Lower leg skin (tissue), 4 donors: ENCODE results near the gene TRAK1. TPM values are rescaled to one million over a fixed set of nuclear protein-coding genes. Genes with fewer than 3 reads are reported as not detected.

Source experiments
- DNase-seq, 2 donors: peaks; one replicate each; pipeline ENCODE4 v3.0.0-alpha.2; 2019; ENCODE audit warnings: low spot score in 2 of 2
- H3K4me3 ChIP-seq: fragments of 200-600 bp; sonication (generic); 2 replicates; pipeline ENCODE4 v1.5.1; 2017; ENCODE audit warnings: mild to moderate bottlenecking, low read depth; ENCODE audit not compliant: poor library complexity, severe bottlenecking
- CTCF ChIP-seq, 3 donors: fragments of 450-650 bp; IDR thresholded peaks; one replicate each; pipeline ENCODE4 v1.5.1; 2016; ENCODE audit warnings: antibody characterized with exemption in 3 of 3, mild to moderate bottlenecking in 3 of 3, moderate library complexity in 2 of 3
- POLR2A ChIP-seq, 2 donors: fragments of 450-650 bp; IDR thresholded peaks; one replicate each; pipeline ENCODE4 v1.6.1; 2016 to 2017; ENCODE audit warnings: antibody characterized with exemption in 2 of 2, mild to moderate bottlenecking in 1 of 2, moderate library complexity in 1 of 2
- WGBS, 2 donors: methylation state at CpG; one replicate each; pipeline ENCODE4 v1.1.5; 2018; 5-methylcytosine and 5-hydroxymethylcytosine counted together
- intact Hi-C: fragments of 100-400 bp; cut with DNase I; formaldehyde crosslinking; loops from one replicate; pipeline ENCODE4 v1.15.0; 2023; ENCODE audit warnings: low total_unique reads
- total RNA-seq, 4 donors: library from RNA; depleted of rRNA; stranded (reverse); fragments of >200 nt; gene quantifications; one replicate each; pipeline ENCODE4 v1.1.0, GENCODE V29; 2016

The TRAK1 gene
- total RNA-seq, 4 donors from 2014 or later, result 69.0 to 96.3 (median 84.9) TPM

- H3K4me3 ChIP-seq, result no peak overlapping the region
- intact Hi-C loops, result no loop called here
- TF ChIP-seq CTCF (IDR thresholded peaks at IDR 0.05) (no peak), POLR2A (IDR thresholded peaks at IDR 0.05) (no peak)
- 89 to 94% methylated on average over 9 of the region's 9 CpGs for WGBS, 2 donors
- DNase-seq, result no peak
These were observed 86.6 kb downstream of the TRAK1 start for GRCh38 chr3:42177801-42178150.

- peak in 1 of 2 donors; percentile 38 for DNase-seq
- H3K4me3 ChIP-seq, result no peak overlapping the region
- intact Hi-C loops, result no loop called here
- TF ChIP-seq POLR2A (IDR thresholded peaks at IDR 0.05) (no peak), CTCF (IDR thresholded peaks at IDR 0.05) (no peak)
- 29 to 39% methylated on average over 7 of the region's 7 CpGs for WGBS, 2 donors
These were observed 88.1 kb downstream of the TRAK1 start for GRCh38 chr3:42179110-42179725.

- intact Hi-C loops, result no loop called here
- no peak overlapping the region for H3K4me3 ChIP-seq
- WGBS, 2 donors, result 84 to 85% methylated on average over 8 of the region's 8 CpGs
- TF ChIP-seq POLR2A (IDR thresholded peaks at IDR 0.05), result no peak
- TF ChIP-seq CTCF (IDR thresholded peaks at IDR 0.05), result no peak
- DNase-seq, result no peak
These were observed 89.7 kb downstream of the TRAK1 start for GRCh38 chr3:42180901-42181300.

GRCh38 chr3:42182555-42182954, 91.4 kb downstream of the TRAK1 start:
- intact Hi-C loops, result no loop called here
- DNase-seq, result no peak
- no peak for TF ChIP-seq POLR2A (IDR thresholded peaks at IDR 0.05)
- no peak for TF ChIP-seq CTCF (IDR thresholded peaks at IDR 0.05)
- WGBS, 2 donors, result 48 to 51% methylated on average over 3 of the region's 3 CpGs
- H3K4me3 ChIP-seq, result no peak overlapping the region

- WGBS, 2 donors, result 53 to 61% methylated on average over 3 of the region's 3 CpGs
- intact Hi-C loops, result no loop called here
- no peak overlapping the region for H3K4me3 ChIP-seq
- no peak for DNase-seq
- TF ChIP-seq POLR2A (IDR thresholded peaks at IDR 0.05), result no peak
- TF ChIP-seq CTCF (IDR thresholded peaks at IDR 0.05), result no peak
These were observed 93.0 kb downstream of the TRAK1 start for GRCh38 chr3:42183991-42184632.
